WTC11 (cell line): ENCODE measurements around the gene ARHGEF12.

Source experiments
- CTCF ChIP-seq: fragments of 200-600 bp; IDR thresholded peaks from 2 replicates; pipeline ENCODE4 v1.8.0; 2022; ENCODE audit warnings: antibody characterized with exemption
- HMGXB4 ChIP-seq: sonication (generic); formaldehyde crosslinking; IDR thresholded peaks from 2 replicates; pipeline ENCODE4 v1.8.1; 2023; ENCODE audit warnings: mild to moderate bottlenecking, moderate library complexity, missing genetic modification reagents
- MAX ChIP-seq: sonication (generic); formaldehyde crosslinking; IDR thresholded peaks from 2 replicates; pipeline ENCODE4 v1.8.0; 2022; ENCODE audit warnings: mild to moderate bottlenecking, missing genetic modification reagents
- NR1H2 ChIP-seq: sonication (generic); formaldehyde crosslinking; IDR thresholded peaks from 2 replicates; pipeline ENCODE4 v1.9.0; 2021; ENCODE audit warnings: mild to moderate bottlenecking, moderate library complexity, missing genetic modification reagents
- OVOL2 ChIP-seq: fragments of 250-450 bp; sonication (Bioruptor Pico); IDR thresholded peaks from 2 replicates; pipeline ENCODE4 v1.9.0; 2021; ENCODE audit warnings: mild to moderate bottlenecking, borderline replicate concordance
- USF2 ChIP-seq: sonication (generic); formaldehyde crosslinking; IDR thresholded peaks from 2 replicates; pipeline ENCODE4 v1.8.1; 2023; ENCODE audit warnings: mild to moderate bottlenecking, missing genetic modification reagents, moderate library complexity
- ZNF416 ChIP-seq: fragments of 250-450 bp; sonication (Bioruptor Pico); IDR thresholded peaks from 2 replicates; pipeline ENCODE4 v1.9.0; 2021; ENCODE audit warnings: mild to moderate bottlenecking, inconsistent platforms

- TF ChIP-seq USF2 (CRISPR knock-in tag) (no peak), ZNF416 (CRISPR knock-in tag) (no peak), OVOL2 (no peak), CTCF (no peak), MAX (no peak), NR1H2 (CRISPR knock-in tag) (no peak), HMGXB4 (no peak)
Measured at GRCh38 chr11:120375076-120375475, 38.9 kb downstream of the ARHGEF12 start.
